BJ (cell line): ENCODE data around the gene STX17. TPM values are rescaled to one million over a fixed set of nuclear protein-coding genes. Genes with fewer than 3 reads are reported as not detected.
A peak's percentile ranks its signal among the peaks of the same experiment; 100 is the strongest.

ENCODE experiments used
- CTCF ChIA-PET: fragments of 350-600 bp; formaldehyde crosslinking; extraction: SDS; loops from one replicate; lab custom pipeline; 2021; ENCODE audit warnings: antibody characterized with exemption, inconsistent platforms; lab: Yijun Ruan, JAX
- POLR2A ChIA-PET: fragments of 300-600 bp; sonication (Branson Sonifier 250); formaldehyde crosslinking; extraction: SDS; loops from one replicate; lab custom pipeline; 2021; ENCODE audit warnings: antibody characterized with exemption; lab: Charles Lee
- DNase-seq: peaks from one replicate; pipeline ENCODE4 v3.0.0-alpha.2; 2011; ENCODE audit warnings: low read depth
- H3K27me3 ChIP-seq: 2 replicates; pipeline ENCODE4 v1.6.0; 2011; ENCODE audit warnings: low read length; ENCODE audit not compliant: control insufficient read depth, insufficient read depth
- H3K36me3 ChIP-seq: 2 replicates; pipeline ENCODE4 v1.5.1; 2011; ENCODE audit warnings: low read length; ENCODE audit not compliant: control insufficient read depth, insufficient read depth
- H3K4me3 ChIP-seq: 2 replicates; pipeline ENCODE4 v1.5.1; 2011; ENCODE audit warnings: low read depth, mild to moderate bottlenecking, control low read depth, low read length
- CTCF ChIP-seq: IDR thresholded peaks from 2 replicates; pipeline ENCODE4 v1.5.1; 2011; ENCODE audit warnings: low read depth, mild to moderate bottlenecking, control low read depth, inconsistent platforms, low read length, moderate library complexity; ENCODE audit not compliant: insufficient read depth
- polyA plus RNA-seq: library from polyadenylated mRNA; depleted of rRNA; stranded (reverse); fragments of >200 nt; gene quantifications from 2 replicates; pipeline ENCODE4 v1.2.3, GENCODE V29; 2011

STX17 gene
- polyA plus RNA-seq, 1 experiment, result 6.9 TPM

GRCh38 chr9:99870126-99870525 lies 36.3 kb upstream of the STX17 start:
- TF ChIP-seq CTCF, result no peak
- no peak for DNase-seq
- CTCF ChIA-PET, result interaction anchor here (1.2 to 1.5 kb wide), 2 partner anchors 9 to 77 kb away, joined by 4 read pairs; no protein-coding TSS in a partner anchor
- POLR2A ChIA-PET, result no interaction called here
- no peak overlapping the region for H3K4me3 ChIP-seq
- no peaks in the 10 kb centered on the region for H3K36me3 ChIP-seq
- no peaks in the 10 kb centered on the region for H3K27me3 ChIP-seq

- TF ChIP-seq CTCF, result no peak
- peak; percentile 21 for DNase-seq
- ChIA-PET CTCF (no interaction called here), POLR2A (no interaction called here)
- Histone ChIP-seq H3K27me3 (no peaks in the 10 kb centered on the region), H3K36me3 (no peaks in the 10 kb centered on the region), H3K4me3 (no peak overlapping the region)
Measured at GRCh38 chr9:99873531-99873930, 32.9 kb upstream of the STX17 start.

GRCh38 chr9:99873943-99874584 lies 32.4 kb upstream of the STX17 start:
- Histone ChIP-seq H3K4me3 (no peak overlapping the region), H3K36me3 (no peaks in the 10 kb centered on the region), H3K27me3 (no peaks in the 10 kb centered on the region)
- TF ChIP-seq CTCF, result no peak
- POLR2A ChIA-PET, result no interaction called here
- CTCF ChIA-PET, result no interaction called here
- no peak for DNase-seq

- H3K27me3 ChIP-seq, result no peaks in the 10 kb centered on the region
- ChIA-PET CTCF (no interaction called here), POLR2A (no interaction called here)
- H3K36me3 ChIP-seq, result no peaks in the 10 kb centered on the region
- no peak overlapping the region for H3K4me3 ChIP-seq
- DNase-seq, result no peak
- TF ChIP-seq CTCF, result no peak
Measured at GRCh38 chr9:99876190-99876589, 30.3 kb upstream of the STX17 start.

- CTCF ChIA-PET, result interaction anchor here (1.0 kb wide), 1 partner anchor 13 kb away, joined by 3 read pairs; no protein-coding TSS in a partner anchor
- POLR2A ChIA-PET, result no interaction called here
- H3K27me3 ChIP-seq, result no peaks in the 10 kb centered on the region
- no peaks in the 10 kb centered on the region for H3K36me3 ChIP-seq
- H3K4me3 ChIP-seq, result no peak overlapping the region
- no peak for DNase-seq
- no peak for TF ChIP-seq CTCF
Measured at GRCh38 chr9:99878651-99879050, 27.8 kb upstream of the STX17 start.
